HG03575 (cell line): ENCODE results near the gene TRAPPC5.

Experiments used
- ATAC-seq: cut with Tn5 transposase; IDR thresholded peaks from one replicate; pipeline ENCODE4 v1.9.1; 2021; ENCODE audit not compliant: unreplicated experiment, insufficient number of reproducible peaks, low FRiP score; ENCODE audit errors: extremely low read depth

The TRAPPC5 gene

DNA sequence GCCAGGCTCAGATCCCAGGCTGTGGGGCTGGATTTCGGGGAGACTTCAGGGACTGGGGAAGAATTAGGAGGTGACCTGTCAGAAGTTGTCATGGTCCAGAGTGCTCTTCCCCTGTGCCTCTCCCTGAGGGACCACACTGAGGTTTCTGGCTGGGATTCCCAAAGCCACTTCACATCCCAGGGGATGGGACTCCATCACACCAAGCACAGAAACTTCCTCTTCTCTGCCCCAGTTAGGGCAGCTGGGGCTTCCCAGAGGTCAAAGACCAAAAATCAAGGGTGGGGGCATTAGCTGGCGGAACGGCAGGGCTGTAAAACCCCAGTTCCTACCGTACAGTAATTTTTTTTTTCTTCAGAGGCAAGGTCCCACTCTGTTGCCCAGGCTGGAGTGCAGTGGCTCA, 13.9 kb downstream of the TRAPPC5 start:
- ATAC-seq = no peak

DNA sequence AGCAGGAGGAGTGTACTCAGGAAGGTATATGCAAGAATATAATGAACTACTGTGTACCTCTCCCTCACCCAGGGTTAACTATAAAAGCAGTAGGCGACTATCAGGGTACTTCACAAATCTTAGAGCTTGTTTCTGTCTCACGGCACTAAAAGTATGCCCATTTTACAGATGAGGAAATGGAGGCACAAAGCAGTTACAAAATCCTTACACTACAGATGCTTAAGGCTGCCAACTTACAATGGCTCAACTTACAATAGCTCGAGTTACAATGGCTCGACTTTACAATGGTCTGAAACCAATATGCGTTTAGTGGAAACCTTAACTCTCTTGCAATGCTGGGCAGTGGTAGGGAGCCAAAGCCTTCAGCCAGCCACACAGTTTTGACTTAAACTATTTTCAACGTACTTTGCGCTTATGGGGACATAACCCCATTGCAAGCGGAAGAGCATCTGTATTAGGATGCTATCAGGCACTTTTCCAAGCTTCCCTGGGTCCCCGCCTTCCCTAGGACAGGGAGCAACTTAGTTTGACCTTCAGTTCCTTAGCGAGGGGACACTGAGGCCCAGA, 17.2 kb downstream of the TRAPPC5 start:
- no peak for ATAC-seq

DNA sequence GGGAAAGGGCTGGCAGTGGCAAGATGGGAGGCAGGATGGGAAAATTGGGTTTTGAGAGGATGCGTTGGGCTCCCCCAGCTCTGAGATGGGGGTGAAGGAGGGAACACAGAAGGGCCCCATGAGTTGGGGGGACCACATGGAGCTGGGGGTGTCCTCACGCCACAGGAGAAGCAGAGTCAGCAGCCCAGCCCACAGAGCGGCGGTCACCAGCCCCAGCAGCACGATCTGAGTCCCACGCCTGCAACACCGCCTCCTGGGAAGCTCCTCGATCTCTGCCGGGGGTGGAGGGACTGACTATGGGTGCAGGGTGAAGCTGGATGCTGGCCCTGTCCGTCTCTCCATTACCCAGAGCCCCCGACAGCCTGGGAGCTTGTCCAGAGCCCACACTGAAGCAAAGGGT, 17.9 kb downstream of the TRAPPC5 start:
- no peak for ATAC-seq

DNA sequence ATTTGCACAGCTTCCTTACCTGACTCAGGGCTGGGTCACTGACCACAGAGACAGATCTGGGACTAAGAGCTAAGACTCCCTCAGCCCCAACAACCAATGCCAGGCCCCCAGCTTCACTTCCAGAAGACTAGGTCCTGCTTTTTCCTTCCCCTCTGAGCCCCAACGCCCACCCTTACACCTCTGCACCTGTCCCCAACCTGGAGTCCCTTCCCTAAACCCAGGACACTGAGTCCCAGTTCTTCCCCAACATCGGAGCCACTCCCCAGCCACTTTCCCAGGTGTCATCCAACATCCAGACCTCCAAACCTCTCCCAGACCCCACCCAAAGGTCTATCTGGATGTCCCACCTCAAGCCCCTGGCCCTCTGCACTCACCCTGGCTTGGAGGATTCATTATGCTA, 18.4 kb downstream of the TRAPPC5 start:
- no peak for ATAC-seq

DNA sequence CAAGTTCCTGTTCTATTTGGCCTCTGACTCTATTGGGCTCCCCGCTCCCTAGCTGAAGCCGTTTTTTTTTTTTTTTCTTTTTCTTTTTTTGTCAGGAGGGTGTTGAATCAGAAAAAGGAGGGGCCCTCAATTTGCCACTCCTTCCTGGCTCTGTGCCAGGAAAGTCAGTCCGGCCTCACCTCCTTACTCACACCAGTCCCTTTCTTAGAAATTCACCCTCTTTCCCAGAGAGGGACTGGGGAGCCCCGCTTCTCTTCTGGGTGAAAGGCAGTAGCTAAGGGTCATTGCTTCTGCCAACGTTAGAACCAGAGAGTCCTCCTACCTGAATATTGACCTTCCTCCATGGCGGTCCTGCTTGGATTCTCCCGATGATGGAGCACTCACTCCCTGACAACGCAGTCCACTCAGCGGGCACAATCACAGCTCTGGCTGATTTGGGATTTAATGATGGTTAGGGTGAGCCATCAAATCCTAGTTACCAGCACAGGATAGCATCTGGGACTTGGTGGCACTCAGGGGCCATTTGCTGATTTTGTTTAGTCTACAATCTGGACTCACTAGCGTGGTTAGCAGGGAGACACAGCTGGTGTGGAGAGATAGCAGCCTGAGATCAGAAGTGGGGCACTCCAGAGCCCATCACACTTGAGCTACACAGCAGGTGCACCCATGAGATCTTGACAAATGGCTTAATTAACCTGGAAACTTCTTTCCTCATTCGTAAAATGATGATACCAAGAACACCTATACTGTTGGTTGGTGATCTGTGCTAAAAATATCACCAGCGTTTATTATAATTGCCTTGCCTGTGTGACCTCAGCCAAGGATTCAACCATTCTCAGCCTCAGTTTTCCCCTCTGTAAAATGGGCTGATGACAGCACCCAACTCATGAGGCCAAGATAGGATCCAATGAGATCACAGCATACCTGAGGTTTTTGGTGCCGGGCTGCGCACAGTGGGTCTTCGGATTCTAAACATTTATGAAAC, 19.1 kb downstream of the TRAPPC5 start:
- ATAC-seq = no peak

DNA sequence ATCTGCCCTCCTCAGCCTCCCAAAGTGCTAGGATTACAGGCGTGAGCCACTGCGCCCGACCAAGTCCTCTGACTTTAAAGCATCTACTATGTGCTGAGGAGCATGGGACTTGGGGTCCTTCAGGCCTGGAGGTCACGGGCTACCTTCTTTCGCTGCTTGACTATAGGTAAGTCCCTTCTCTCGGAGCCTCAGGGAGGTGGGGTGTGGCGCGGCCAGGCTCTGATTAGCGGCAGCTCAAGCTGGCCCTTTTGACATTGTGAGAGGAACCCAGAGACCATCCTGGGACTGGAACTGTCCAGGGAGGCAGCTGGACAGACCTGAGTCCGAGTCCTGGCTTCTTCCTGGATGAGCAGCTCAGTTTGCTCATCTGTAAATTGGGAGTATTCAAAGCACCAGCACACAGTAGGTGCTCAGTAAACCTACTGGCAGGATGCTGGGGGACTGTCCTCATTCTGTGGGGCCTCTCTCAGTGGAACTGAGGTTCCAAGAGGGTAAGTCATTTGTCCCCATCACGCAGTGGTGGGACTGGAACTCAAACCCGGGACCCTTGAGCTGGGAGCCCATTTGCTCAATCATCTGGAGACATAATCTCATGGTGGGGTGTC, 20.5 kb downstream of the TRAPPC5 start:
- no peak for ATAC-seq

DNA sequence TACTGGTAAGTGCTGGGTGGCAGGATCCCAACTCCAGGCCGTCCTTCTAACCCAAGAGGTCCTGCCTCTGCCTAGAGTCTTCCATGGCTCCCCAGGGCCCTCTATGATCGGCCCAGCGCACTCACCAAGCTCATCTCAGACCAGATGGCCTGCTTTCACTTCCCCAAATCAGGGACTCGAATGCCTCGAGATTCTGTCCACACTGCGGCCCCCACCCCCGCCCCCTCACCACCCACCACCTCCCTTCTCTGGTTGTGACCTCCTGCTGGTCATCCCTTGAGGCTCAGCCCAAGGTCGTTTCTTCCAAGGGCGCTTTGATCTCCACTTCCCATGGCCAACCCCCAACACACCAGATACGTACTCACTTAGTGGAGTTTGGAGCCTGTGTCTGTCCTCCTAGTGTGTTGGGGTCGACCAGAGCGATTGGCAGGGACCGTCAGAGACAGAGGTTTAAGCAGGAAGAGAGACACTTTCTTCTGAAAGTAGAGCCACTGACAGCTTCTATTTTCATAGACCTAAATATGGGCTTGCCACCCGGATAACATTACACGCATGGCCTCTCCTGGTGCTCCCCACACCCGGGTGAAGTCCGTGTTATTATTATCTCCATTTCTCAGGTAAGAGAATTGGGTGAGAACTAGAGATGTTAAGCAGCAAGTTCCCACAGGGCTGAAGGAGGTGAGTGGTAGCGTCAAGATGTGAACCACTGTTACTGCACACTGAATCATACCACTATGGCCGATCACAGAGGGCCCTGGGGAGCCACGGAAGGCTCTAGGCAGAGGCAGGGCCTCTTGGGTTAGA, 21.2 kb downstream of the TRAPPC5 start, which contains the start of gene FCER2:
Gene FCER2, minus strand, starts transcription at position 478 of the 804 bp plus-strand sequence. CDS start 2,371 bp downstream, outside the sequence.
- peak; percentile 41 for ATAC-seq

DNA sequence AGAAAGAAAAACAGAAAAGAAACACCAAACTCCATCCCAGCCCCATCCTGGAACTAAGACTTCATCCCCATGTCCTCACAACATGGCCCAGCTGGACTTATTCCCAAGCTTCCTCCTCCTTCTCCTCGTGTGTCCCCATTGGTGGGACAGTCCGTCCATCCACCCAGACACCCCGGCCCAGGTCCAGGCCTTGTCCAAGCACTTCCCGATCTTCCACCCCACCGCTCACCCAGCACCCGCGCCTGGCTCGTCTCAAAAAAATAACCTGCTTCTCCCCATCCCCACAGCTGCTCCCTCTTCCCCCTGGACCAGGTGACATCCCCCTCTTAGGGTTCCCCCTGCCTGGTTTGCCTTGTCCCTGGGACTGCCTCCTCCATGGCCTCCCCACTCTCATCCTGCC, 22.7 kb downstream of the TRAPPC5 start:
- no peak for ATAC-seq

DNA sequence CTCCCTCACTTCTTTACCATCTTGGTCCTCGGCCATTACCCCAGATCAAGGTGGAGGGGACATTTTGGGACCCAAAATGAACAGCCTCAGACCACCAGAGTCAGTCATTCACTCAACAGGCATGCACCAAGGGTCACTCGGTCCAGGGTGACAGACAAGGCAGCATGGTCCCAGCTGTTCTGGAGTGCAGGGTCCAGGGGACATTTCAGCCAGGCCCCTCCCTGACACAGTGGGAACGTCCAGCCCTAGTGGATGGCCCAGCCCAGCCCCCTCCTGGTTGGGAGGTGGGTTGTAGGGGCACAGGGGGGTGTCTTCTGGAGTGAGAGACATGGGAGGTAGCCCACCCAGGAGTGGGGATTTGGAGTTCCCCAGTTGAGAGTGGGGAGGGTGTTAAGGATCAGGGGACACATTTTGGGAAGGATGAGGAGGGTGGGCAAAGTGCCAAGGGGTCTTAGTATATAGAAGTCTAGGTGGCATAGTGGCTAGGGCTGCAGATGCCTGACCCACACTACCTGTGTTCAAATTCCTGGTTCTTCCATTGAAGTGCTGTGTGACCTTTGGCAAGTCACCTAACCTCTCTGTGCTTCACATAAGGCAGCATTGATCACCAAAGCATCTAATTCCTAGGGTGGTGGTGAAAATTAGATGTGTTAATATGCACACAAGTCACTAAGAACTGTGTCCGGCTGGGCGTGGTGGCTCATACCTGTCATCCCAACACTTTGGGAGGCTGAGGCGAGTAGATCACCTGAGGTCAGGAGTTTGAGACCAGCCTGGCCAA, 23.8 kb downstream of the TRAPPC5 start:
- ATAC-seq = no peak

DNA sequence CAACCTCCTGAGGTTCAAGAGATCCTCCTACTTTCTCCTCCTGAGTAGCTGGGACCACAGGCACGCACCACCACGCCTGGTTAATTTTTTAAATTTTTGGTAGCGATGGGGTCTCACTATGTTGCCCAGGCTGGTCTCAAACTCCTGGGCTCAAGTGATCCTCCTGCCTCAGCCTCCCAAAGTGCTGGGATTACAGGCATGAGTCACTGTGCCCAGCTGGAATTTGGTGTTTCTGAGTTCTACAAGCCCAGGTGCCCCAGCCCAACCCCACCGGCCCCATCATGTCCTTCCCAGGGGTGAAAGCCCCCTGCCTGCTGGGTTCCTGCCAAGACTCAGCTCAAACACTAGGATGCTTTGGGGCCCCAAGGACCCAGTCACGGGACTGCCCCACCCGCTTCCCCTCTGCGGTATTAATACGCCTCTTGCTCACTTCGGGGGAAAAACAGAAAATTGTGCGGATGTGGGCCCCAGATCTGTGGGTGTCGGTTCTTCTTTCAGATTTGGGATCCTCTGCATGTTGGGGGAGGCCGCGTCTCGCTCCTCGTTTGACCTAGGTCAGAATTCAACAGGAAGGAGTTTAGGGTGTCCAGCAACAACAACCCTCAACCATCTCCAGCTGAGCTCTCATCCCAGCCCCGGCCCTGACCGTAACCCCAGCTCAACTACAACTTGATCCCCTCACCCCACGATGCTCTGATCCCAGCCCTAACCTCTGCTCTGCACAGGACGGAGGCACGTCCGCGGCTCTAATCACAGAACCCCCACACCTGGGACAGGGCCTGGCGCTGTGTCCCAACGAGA, 25.0 kb downstream of the TRAPPC5 start:
- ATAC-seq = no peak

DNA sequence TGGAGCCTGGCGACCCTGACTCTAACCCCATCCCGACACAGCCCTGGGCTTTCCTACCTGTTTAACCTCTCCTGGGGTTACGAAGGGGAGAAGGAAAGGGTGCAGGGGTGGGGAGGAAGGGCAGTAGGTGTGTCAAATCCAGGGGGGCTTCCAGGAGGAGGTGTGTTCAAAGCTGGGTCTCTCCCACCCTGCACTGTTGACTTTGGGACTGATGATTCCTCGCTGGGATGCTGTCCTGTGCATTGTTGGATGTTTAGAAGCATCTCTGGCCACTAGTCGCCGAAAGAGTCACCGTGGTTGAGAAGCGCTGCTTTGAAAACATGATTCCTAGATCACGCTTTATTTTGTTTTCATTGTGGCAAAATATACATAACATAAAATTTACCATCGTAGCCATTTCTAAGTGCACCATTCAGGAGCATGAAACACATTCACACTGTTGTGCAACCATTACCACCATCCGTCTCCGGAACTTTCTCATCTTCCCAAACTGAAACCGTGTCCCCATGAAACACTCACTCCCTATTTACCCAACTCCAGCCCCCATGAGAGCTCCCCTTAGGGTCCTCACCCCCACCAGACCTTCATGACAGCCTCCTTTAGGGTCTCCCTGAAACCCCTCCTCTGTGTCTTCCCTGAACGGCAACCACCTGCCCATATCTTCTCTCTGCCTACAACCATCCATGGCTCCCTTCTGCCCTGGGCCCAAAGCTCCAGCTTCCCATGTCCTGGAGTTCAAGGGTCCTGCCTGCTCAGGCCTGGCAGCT, 25.7 kb downstream of the TRAPPC5 start:
- ATAC-seq = no peak

DNA sequence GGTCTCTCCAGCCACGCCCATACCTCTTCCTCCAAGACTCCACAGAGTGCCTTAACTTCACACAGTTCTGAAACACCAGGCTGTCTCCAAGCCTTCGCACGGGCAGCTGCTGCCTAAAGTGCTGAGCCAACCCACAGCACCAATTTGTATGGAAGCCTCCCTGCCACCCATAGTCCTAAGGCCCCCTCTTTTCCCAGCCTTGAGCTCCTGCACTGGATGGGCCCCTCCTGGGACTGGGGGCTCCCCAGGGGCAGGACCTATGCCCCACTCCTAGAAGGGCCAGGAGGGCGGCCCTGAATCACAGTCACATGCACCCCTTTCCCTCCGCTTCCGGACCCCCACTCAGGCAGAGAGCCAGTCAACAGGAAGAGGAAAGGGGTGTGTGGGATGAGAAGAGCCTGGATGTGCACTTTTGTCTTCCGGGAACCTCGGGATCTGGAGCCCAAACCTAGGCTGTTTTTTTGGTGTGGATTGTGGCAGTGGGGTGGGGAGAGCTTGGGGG, 26.4 kb downstream of the TRAPPC5 start:
- no peak for ATAC-seq

DNA sequence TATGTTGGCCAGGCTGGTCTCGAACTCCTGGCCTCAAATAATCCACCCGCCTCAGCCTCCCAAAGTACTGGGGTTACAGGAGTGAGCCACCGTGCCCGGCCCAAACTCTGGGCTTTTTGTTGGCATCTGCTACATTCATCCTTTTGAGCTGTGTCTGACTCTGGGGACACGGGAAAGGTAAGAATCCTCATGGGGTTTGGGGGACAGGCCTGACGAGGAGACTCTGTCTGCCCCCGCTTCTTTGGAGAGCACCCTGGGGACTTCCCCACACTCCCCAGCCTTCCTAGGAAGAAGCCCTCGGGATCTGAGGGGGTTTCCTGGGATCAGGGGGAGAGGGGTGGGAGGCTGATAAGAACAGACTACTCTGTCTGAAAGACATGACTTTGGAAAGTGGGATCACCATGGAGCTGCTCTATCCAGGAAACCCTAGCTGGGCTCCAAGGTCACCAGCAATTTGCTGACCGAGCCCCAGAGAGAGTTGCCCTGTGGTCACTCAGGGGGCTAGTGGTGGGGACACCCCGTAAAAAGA, 29.4 kb downstream of the TRAPPC5 start:
- ATAC-seq = no peak

DNA sequence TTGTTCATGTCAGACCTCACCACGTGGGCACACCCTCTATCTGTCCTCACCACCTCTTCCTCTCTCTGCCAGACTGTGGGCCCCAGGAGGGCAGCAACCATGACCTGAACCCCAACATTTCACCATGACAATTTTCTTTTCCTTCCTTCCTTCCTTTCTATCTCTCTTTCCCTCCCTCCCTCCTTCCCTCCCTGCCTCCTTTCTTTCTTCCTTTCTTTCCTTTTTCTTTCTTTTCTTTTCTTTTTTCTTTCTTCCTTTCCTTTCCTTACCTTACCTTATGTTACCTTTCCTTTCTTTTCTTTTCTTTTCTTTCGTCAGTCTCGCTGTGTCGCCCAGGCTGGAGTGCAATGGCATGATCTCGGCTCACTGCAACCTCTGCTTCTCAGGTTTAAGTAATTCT, 30.0 kb downstream of the TRAPPC5 start:
- no peak for ATAC-seq

DNA sequence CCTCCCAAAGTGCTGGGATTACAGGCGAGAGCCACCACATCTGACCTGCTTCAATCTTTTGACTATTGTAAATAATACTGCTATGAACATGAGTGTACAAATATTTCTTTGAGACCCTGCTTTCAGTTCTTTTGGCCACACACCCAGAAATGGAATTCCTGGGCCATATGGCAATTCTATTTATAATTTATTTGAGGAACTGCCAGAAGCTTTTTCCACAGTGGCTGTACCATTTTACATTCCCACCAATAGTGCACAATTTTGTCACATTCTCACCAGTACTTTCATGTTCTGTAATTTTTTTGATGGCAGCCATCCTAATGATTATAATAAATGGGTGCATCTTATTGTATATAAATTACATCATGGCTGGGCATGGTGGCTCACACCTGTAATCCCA, 35.0 kb downstream of the TRAPPC5 start:
- no peak for ATAC-seq

DNA sequence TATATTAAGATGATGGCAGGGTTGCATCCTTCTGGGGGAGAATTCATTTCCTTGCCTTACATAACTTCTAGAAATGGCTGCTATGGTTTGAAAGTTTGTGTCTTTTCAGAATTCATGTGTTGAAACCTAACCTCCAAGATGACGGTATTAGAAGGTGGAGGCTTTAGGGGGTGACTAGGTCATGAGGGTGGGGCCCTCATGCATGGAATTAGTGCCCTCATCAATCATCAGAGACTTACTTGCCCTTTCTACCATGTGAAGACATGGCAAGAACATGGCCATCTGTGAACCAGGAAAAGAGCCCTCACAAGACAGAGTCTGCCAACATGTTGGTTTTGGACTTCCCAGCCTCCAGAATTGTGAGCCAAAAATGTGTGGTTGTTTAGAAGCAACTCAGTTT, 36.1 kb downstream of the TRAPPC5 start:
- ATAC-seq = no peak

DNA sequence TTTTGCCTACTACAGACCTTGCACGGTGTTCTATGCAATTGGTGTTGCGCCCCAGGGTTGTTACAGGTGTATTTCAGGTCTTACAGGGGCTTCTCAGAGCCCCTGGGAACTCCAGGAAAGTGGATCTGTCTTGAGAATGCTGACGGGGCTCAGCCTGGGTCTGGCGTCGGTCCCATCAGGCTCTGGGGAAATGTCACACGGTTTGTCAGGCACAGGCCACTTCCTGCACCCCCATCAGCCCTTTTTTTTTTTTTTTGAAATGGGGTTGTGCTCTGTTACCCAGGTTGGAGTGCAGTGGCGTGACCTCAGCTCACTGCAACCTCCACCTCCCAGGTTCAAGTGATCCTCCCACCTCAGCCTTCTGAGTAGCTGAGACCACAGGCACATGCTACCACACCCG, 38.0 kb downstream of the TRAPPC5 start:
- no peak for ATAC-seq
